Mammary epithelial cell (primary cell): ENCODE results near the gene BOD1.

Experiments used
- EZH2 ChIP-seq: IDR thresholded peaks from 2 replicates; pipeline ENCODE4 v1.6.1; 2012; ENCODE audit warnings: low read length, inconsistent platforms, borderline replicate concordance
- TF ChIP-seq, protein P1 (sequence below), 2 donors: IDR thresholded peaks in 1 of 2; conservative IDR thresholded peaks in 1 of 2; 2 replicates each; pipeline ENCODE4 v1.5.1; 2011 to 2012; ENCODE audit warnings: inconsistent platforms in 2 of 2, low read length in 2 of 2, mild to moderate bottlenecking in 2 of 2, control low read depth in 1 of 2, low read depth in 1 of 2; ENCODE audit not compliant: insufficient read depth in 1 of 2; ENCODE audit errors: extremely low read depth in 1 of 2

GRCh38 chr5:173575985-173576384, 40.5 kb downstream of the BOD1 start:
- TF ChIP-seq, protein P1, sequence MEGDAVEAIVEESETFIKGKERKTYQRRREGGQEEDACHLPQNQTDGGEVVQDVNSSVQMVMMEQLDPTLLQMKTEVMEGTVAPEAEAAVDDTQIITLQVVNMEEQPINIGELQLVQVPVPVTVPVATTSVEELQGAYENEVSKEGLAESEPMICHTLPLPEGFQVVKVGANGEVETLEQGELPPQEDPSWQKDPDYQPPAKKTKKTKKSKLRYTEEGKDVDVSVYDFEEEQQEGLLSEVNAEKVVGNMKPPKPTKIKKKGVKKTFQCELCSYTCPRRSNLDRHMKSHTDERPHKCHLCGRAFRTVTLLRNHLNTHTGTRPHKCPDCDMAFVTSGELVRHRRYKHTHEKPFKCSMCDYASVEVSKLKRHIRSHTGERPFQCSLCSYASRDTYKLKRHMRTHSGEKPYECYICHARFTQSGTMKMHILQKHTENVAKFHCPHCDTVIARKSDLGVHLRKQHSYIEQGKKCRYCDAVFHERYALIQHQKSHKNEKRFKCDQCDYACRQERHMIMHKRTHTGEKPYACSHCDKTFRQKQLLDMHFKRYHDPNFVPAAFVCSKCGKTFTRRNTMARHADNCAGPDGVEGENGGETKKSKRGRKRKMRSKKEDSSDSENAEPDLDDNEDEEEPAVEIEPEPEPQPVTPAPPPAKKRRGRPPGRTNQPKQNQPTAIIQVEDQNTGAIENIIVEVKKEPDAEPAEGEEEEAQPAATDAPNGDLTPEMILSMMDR (conservative IDR thresholded peaks at IDR 0.05 in 1 of 2, IDR thresholded peaks at IDR 0.05 in 1 of 2; ENCODE audit: extremely low read depth in 1 of 2, insufficient read depth in 1 of 2, low read depth in 1 of 2, low read length in 2 of 2), result no peak
- no peak for TF ChIP-seq EZH2
